ENCODE results near the gene WWC1.

The WWC1 gene

DNA sequence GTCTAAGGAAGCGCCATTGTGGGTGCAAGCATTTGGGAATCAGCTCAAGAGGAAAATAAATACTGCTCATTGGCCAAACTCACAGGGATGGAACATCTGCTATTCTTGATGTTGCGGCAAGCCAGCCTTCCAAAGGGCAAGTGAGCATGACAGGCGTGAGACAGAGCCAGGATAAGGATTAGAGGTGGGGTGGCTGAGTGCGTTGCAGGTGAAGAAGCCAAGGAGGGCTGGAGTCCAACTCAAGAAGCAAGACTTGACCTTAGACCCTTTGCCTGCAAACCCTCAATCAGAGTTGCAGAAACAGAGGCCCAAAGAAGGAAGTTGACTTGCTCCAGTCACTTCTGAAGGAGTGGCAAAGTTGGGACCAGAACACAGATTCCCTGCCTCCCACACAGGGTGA lies 79.4 kb downstream of the WWC1 start:
- no peak overlapping the region for H3K18ac ChIP-seq (ENCODE audit: low read length)
- no peak overlapping the region for H4K8ac ChIP-seq (ENCODE audit: low read depth, low read length)
- no peak overlapping the region for H2AK5ac ChIP-seq (ENCODE audit: low read length)
- no peak overlapping the region for H2BK120ac ChIP-seq (ENCODE audit: insufficient read depth, low read length, poor library complexity)
- no peak overlapping the region for H3K9ac ChIP-seq (ENCODE audit: low read length)
- peaks cover 3% of the 10 kb centered on the region for H3K79me2 ChIP-seq (ENCODE audit: control insufficient read depth, insufficient read depth, low read length, poor library complexity)
- no peak overlapping the region for H2AFZ ChIP-seq (ENCODE audit: insufficient read depth, low read length, poor library complexity)
- H3K4me2 ChIP-seq (ENCODE audit: low read length) = no peak overlapping the region
- H2BK5ac ChIP-seq (ENCODE audit: low read depth, low read length, poor library complexity) = no peak overlapping the region
- H4K12ac ChIP-seq (ENCODE audit: low read depth, low read length) = no peak overlapping the region
- H3K4me3 ChIP-seq (ENCODE audit: low read depth, low read length) = no peak overlapping the region
- no peak overlapping the region for H3K23ac ChIP-seq (ENCODE audit: low read length)
- H3K27ac ChIP-seq (ENCODE audit: low read depth, low read length) = no peak overlapping the region
- no peak for DNase-seq
- no peaks in the 10 kb centered on the region for H3K27me3 ChIP-seq (ENCODE audit: insufficient read depth, low read length)
- no peak overlapping the region for H2BK12ac ChIP-seq (ENCODE audit: low read length)
- peaks cover 16 to 19% of the 10 kb centered on the region in 2 experiments for H3K4me1 ChIP-seq (ENCODE audit: control insufficient read depth in 1 of 2, insufficient read depth in 2 of 2, low read length in 2 of 2)
- H3K79me1 ChIP-seq (ENCODE audit: low read length) = peaks cover 4% of the 10 kb centered on the region
- no peak overlapping the region for H3K14ac ChIP-seq (ENCODE audit: low read length)
- H3K4ac ChIP-seq (ENCODE audit: low read depth, low read length) = no peak overlapping the region
- no peaks in the 10 kb centered on the region for H3K9me3 ChIP-seq (ENCODE audit: insufficient read depth, low read depth, low read length)
- no peak overlapping the region for H4K91ac ChIP-seq (ENCODE audit: low read depth, low read length)
- no CpG with 5 or more reads among the region's 4 CpGs for WGBS (ENCODE audit: extremely low coverage, insufficient coverage, insufficient read length)
- H3K36me3 ChIP-seq (ENCODE audit: control insufficient read depth in 1 of 2, insufficient read depth in 2 of 2, low read length in 2 of 2) = peaks cover 0 to 3% of the 10 kb centered on the region in 2 experiments

DNA sequence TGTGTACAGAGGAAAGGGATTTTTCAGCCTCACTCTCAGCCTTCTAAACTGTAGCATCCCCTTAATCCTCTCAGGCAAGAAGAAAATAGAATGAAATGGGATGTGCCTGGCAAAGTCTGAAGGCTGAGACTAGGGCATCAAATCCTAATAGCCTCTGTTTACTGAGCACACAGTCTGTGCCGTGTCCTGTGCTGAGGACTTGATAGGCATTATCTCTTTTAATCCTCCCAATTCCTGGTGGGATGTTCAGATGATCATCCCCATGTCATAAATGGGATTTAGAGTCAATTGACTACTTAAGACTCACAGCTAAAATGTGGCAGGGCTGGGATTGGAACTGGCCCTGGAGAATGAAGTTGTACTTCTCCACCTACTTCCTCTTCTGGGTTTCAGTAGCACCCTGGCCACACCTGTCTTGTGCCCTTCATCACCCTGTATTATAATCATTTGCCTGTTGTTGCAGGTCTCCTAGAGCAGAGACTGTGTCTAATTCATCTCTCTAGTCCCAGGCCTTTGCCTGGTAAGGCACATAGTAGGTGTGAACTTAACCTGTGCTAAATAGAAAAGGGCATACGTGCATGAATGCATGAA lies 81.0 kb downstream of the WWC1 start:
- Histone ChIP-seq H3K9me3 (ENCODE audit: insufficient read depth, low read depth, low read length) (no peaks in the 10 kb centered on the region), H3K4ac (ENCODE audit: low read depth, low read length) (no peak overlapping the region), H2BK12ac (ENCODE audit: low read length) (no peak overlapping the region), H3K4me3 (ENCODE audit: low read depth, low read length) (no peak overlapping the region), H3K9ac (ENCODE audit: low read length) (no peak overlapping the region), H2BK120ac (ENCODE audit: insufficient read depth, low read length, poor library complexity) (no peak overlapping the region), H3K79me1 (ENCODE audit: low read length) (no peaks in the 10 kb centered on the region), H3K23ac (ENCODE audit: low read length) (no peak overlapping the region), H3K4me2 (ENCODE audit: low read length) (no peak overlapping the region), H4K8ac (ENCODE audit: low read depth, low read length) (no peak overlapping the region), H2AFZ (ENCODE audit: insufficient read depth, low read length, poor library complexity) (no peak overlapping the region), H3K14ac (ENCODE audit: low read length) (no peak overlapping the region), H3K36me3 (ENCODE audit: control insufficient read depth in 1 of 2, insufficient read depth in 2 of 2, low read length in 2 of 2) (peaks cover 0 to 3% of the 10 kb centered on the region in 2 experiments), H3K27ac (ENCODE audit: low read depth, low read length) (no peak overlapping the region), H3K18ac (ENCODE audit: low read length) (no peak overlapping the region), H2BK5ac (ENCODE audit: low read depth, low read length, poor library complexity) (no peak overlapping the region), H3K4me1 (ENCODE audit: control insufficient read depth in 1 of 2, insufficient read depth in 2 of 2, low read length in 2 of 2) (peaks cover 10 to 12% of the 10 kb centered on the region in 2 experiments), H2AK5ac (ENCODE audit: low read length) (no peak overlapping the region), H3K79me2 (ENCODE audit: control insufficient read depth, insufficient read depth, low read length, poor library complexity) (peaks cover 3% of the 10 kb centered on the region), H3K27me3 (ENCODE audit: insufficient read depth, low read length) (no peaks in the 10 kb centered on the region), H4K12ac (ENCODE audit: low read depth, low read length) (no peak overlapping the region), H4K91ac (ENCODE audit: low read depth, low read length) (no peak overlapping the region)
- DNase-seq = no peak
- no CpG with 5 or more reads among the region's 2 CpGs for WGBS (ENCODE audit: extremely low coverage, insufficient coverage, insufficient read length)

DNA sequence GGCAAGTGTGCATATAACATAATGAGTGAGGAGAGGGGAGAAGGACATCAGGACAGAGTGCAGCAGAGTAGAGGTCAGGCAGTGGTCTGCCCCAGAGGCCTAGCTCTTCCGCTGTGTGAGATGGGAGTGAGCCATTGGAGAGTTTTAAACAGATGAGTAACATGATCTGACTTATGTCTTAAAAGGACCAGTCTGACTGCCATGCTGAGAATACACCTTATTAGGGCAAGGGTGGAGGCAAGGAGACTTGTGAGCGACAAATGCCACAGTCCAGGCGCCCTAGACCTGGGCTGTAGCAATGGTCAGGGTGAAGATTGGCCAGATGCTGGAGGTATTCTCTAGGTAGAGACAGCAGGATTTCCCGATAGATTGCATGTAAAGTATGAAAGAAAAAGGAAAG lies 83.1 kb downstream of the WWC1 start:
- no peak overlapping the region for H2AFZ ChIP-seq (ENCODE audit: insufficient read depth, low read length, poor library complexity)
- DNase-seq = no peak
- no peak overlapping the region for H3K14ac ChIP-seq (ENCODE audit: low read length)
- no peak overlapping the region for H3K4me2 ChIP-seq (ENCODE audit: low read length)
- H2BK120ac ChIP-seq (ENCODE audit: insufficient read depth, low read length, poor library complexity) = no peak overlapping the region
- no CpG with 5 or more reads among the region's 4 CpGs for WGBS (ENCODE audit: extremely low coverage, insufficient coverage, insufficient read length)
- H3K9me3 ChIP-seq (ENCODE audit: insufficient read depth, low read depth, low read length) = no peaks in the 10 kb centered on the region
- no peaks in the 10 kb centered on the region for H3K79me1 ChIP-seq (ENCODE audit: low read length)
- H3K4me3 ChIP-seq (ENCODE audit: low read depth, low read length) = no peak overlapping the region
- H2BK12ac ChIP-seq (ENCODE audit: low read length) = no peak overlapping the region
- H3K27ac ChIP-seq (ENCODE audit: low read depth, low read length) = no peak overlapping the region
- H4K91ac ChIP-seq (ENCODE audit: low read depth, low read length) = no peak overlapping the region
- no peak overlapping the region for H2AK5ac ChIP-seq (ENCODE audit: low read length)
- no peaks in the 10 kb centered on the region for H3K27me3 ChIP-seq (ENCODE audit: insufficient read depth, low read length)
- no peak overlapping the region for H3K9ac ChIP-seq (ENCODE audit: low read length)
- peaks cover 10 to 12% of the 10 kb centered on the region in 2 experiments for H3K4me1 ChIP-seq (ENCODE audit: control insufficient read depth in 1 of 2, insufficient read depth in 2 of 2, low read length in 2 of 2)
- peaks cover 0 to 3% of the 10 kb centered on the region in 2 experiments for H3K36me3 ChIP-seq (ENCODE audit: control insufficient read depth in 1 of 2, insufficient read depth in 2 of 2, low read length in 2 of 2)
- peaks cover 3% of the 10 kb centered on the region for H3K79me2 ChIP-seq (ENCODE audit: control insufficient read depth, insufficient read depth, low read length, poor library complexity)
- H4K12ac ChIP-seq (ENCODE audit: low read depth, low read length) = no peak overlapping the region
- H3K18ac ChIP-seq (ENCODE audit: low read length) = no peak overlapping the region
- no peak overlapping the region for H3K23ac ChIP-seq (ENCODE audit: low read length)
- H2BK5ac ChIP-seq (ENCODE audit: low read depth, low read length, poor library complexity) = no peak overlapping the region
- H4K8ac ChIP-seq (ENCODE audit: low read depth, low read length) = no peak overlapping the region
- no peak overlapping the region for H3K4ac ChIP-seq (ENCODE audit: low read depth, low read length)

GRCh38 chr5:168375214-168375613 lies 83.8 kb downstream of the WWC1 start:
- no CpG with 5 or more reads among the region's 7 CpGs for WGBS (ENCODE audit: extremely low coverage, insufficient coverage, insufficient read length)
- no peak overlapping the region for H3K14ac ChIP-seq (ENCODE audit: low read length)
- no peak overlapping the region for H4K91ac ChIP-seq (ENCODE audit: low read depth, low read length)
- H3K36me3 ChIP-seq (ENCODE audit: control insufficient read depth in 1 of 2, insufficient read depth in 2 of 2, low read length in 2 of 2) = peaks cover 0 to 3% of the 10 kb centered on the region in 2 experiments
- H2BK5ac ChIP-seq (ENCODE audit: low read depth, low read length, poor library complexity) = no peak overlapping the region
- no peak overlapping the region for H4K8ac ChIP-seq (ENCODE audit: low read depth, low read length)
- no peak overlapping the region for H3K4me2 ChIP-seq (ENCODE audit: low read length)
- peaks cover 4% of the 10 kb centered on the region for H3K79me2 ChIP-seq (ENCODE audit: control insufficient read depth, insufficient read depth, low read length, poor library complexity)
- no peak for DNase-seq
- no peak overlapping the region for H3K4me3 ChIP-seq (ENCODE audit: low read depth, low read length)
- H3K4ac ChIP-seq (ENCODE audit: low read depth, low read length) = no peak overlapping the region
- H2AFZ ChIP-seq (ENCODE audit: insufficient read depth, low read length, poor library complexity) = no peak overlapping the region
- no peaks in the 10 kb centered on the region for H3K79me1 ChIP-seq (ENCODE audit: low read length)
- H3K27ac ChIP-seq (ENCODE audit: low read depth, low read length) = no peak overlapping the region
- no peak overlapping the region for H2AK5ac ChIP-seq (ENCODE audit: low read length)
- no peak overlapping the region for H2BK120ac ChIP-seq (ENCODE audit: insufficient read depth, low read length, poor library complexity)
- no peak overlapping the region for H4K12ac ChIP-seq (ENCODE audit: low read depth, low read length)
- H2BK12ac ChIP-seq (ENCODE audit: low read length) = no peak overlapping the region
- H3K23ac ChIP-seq (ENCODE audit: low read length) = no peak overlapping the region
- no peaks in the 10 kb centered on the region for H3K27me3 ChIP-seq (ENCODE audit: insufficient read depth, low read length)
- no peak overlapping the region for H3K18ac ChIP-seq (ENCODE audit: low read length)
- H3K9ac ChIP-seq (ENCODE audit: low read length) = no peak overlapping the region
- H3K4me1 ChIP-seq (ENCODE audit: control insufficient read depth in 1 of 2, insufficient read depth in 2 of 2, low read length in 2 of 2) = peaks cover 10 to 12% of the 10 kb centered on the region in 2 experiments
- no peaks in the 10 kb centered on the region for H3K9me3 ChIP-seq (ENCODE audit: insufficient read depth, low read depth, low read length)

All from trophoblast cell (in vitro differentiated cells and primary cell).